Common myeloid progenitor, CD34-positive (primary cell): ENCODE data around the gene ATP4B.
A peak's percentile ranks its signal among the peaks of the same experiment; 100 is the strongest.

Experiments used
- CTCF ChIA-PET: fragments of 350-600 bp; sonication (Branson Sonifier 250); formaldehyde crosslinking; loops from one replicate; lab custom pipeline; 2021; ENCODE audit warnings: antibody characterized with exemption; lab: Charles Lee
- POLR2A ChIA-PET: fragments of 350-600 bp; sonication (Branson Sonifier 250); formaldehyde crosslinking; loops from one replicate; lab custom pipeline; 2021; ENCODE audit warnings: antibody characterized with exemption; lab: Charles Lee
- DNase-seq, 3 donors: peaks; one replicate each; pipeline versions ENCODE4 v3.0.0 to v3.0.0-alpha.2; 2013
- H3K27ac ChIP-seq, 2 experiments: 1 replicate in 1 of 2; 2 replicates in 1 of 2; pipeline ENCODE4 v1.7.0; 2013; ENCODE audit warnings: inconsistent platforms in 2 of 2, low read length in 2 of 2, mild to moderate bottlenecking in 2 of 2, low read depth in 1 of 2, moderate library complexity in 1 of 2; ENCODE audit not compliant: severe bottlenecking in 2 of 2, insufficient read depth in 1 of 2, poor library complexity in 1 of 2
- H3K27me3 ChIP-seq, 5 experiments: replicated peaks in 2 of 5; 1 replicate in 3 of 5; 2 replicates in 2 of 5; pipeline versions ENCODE4 v1.6.1 to v1.7.0; 2013; ENCODE audit warnings: low read length in 4 of 5, mild to moderate bottlenecking in 2 of 5, moderate library complexity in 2 of 5, inconsistent platforms in 1 of 5; ENCODE audit not compliant: insufficient read depth in 5 of 5, control insufficient read depth in 4 of 5
- H3K36me3 ChIP-seq, 4 experiments: 1 replicate in 2 of 4; 2 replicates in 2 of 4; pipeline versions ENCODE4 v1.6.1 to v1.7.0; 2013; ENCODE audit warnings: low read length in 3 of 4, control low read depth in 1 of 4, mild to moderate bottlenecking in 1 of 4; ENCODE audit not compliant: control insufficient read depth in 4 of 4, insufficient read depth in 4 of 4
- H3K4me1 ChIP-seq, 4 experiments: 1 replicate in 3 of 4; 2 replicates in 1 of 4; pipeline versions ENCODE4 v1.6.1 to v1.7.1; 2013; ENCODE audit warnings: low read length in 3 of 4, mild to moderate bottlenecking in 3 of 4, control low read depth in 1 of 4, inconsistent platforms in 1 of 4, moderate library complexity in 1 of 4; ENCODE audit not compliant: control insufficient read depth in 4 of 4, insufficient read depth in 4 of 4; ENCODE audit errors: control extremely low read depth in 1 of 4
- H3K4me3 ChIP-seq, 7 experiments: 1 replicate in 4 of 7; 2 replicates in 3 of 7; pipeline versions ENCODE4 v1.5.1 to v1.7.0; 2013; ENCODE audit warnings: mild to moderate bottlenecking in 7 of 7, low read length in 6 of 7, moderate library complexity in 6 of 7, inconsistent platforms in 2 of 7, low read depth in 2 of 7, control low read depth in 1 of 7; ENCODE audit not compliant: insufficient read depth in 4 of 7, control insufficient read depth in 1 of 7; ENCODE audit errors: extremely low read depth in 1 of 7
- H3K9me3 ChIP-seq, 5 experiments: 1 replicate in 4 of 5; 2 replicates in 1 of 5; pipeline versions ENCODE4 v1.6.1 to v1.7.1; 2013; ENCODE audit warnings: low read length in 4 of 5, mild to moderate bottlenecking in 2 of 5, inconsistent platforms in 1 of 5, low read depth in 1 of 5, moderate library complexity in 1 of 5; ENCODE audit not compliant: control insufficient read depth in 4 of 5, insufficient read depth in 2 of 5; ENCODE audit errors: control extremely low read depth in 1 of 5
- WGBS: methylation state at CpG from one replicate; pipeline ENCODE4 v1.1.5; 2013; ENCODE audit not compliant: insufficient coverage; 5-methylcytosine and 5-hydroxymethylcytosine counted together

Gene ATP4B

DNA sequence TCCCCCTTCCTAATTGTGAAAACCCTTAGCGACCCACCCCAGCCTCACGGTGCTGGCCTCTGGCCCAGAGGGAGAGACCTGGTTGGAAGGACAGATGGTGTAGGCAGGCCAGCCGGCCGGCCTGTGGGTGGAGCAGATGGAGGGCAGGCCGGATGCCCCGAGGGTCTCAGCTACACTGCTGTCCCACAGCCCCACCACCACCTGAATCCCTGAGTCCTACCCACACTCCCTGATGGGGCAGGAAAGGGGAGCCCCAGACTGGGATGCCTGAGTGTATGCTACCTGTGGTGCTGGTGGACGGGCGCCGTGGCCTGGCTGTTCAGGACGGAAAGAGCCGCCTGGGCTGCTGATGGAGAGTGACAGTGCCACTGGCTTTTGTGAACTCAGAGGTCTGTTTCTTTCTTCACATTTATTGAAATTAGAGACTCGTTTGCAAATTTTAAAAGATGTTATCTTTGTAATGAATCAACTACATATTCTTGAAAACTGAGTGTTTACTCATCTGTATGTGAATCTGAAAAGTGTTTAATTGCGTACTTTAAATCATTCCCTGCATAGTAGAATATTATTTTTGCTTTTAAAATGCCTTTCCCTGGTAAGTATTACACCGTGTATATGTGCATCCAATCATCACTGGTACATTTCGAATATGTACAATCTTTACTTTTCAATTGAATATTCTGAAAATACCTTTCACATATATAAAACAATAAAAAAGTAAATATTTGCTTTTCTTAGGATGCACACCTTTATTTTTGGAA is 37.8 kb downstream of the ATP4B start:
- no peak for DNase-seq

GRCh38 chr13:113618455-113618854 is 39.5 kb downstream of the ATP4B start:
- DNase-seq: no peak
- WGBS: 100% methylated on average over 1 of the region's 7 CpGs
- CTCF ChIA-PET: no interaction called here
- POLR2A ChIA-PET: no interaction called here
- Histone ChIP-seq H3K4me1 (peaks cover 0 to 18% (median 0%) of the 10 kb centered on the region in 4 experiments), H3K27ac (no peak overlapping the region), H3K36me3 (peaks cover 0 to 62% (median 10%) of the 10 kb centered on the region in 4 experiments), H3K4me3 (no peak overlapping the region), H3K9me3 (no peaks in the 10 kb centered on the region), H3K27me3 (no peaks in the 10 kb centered on the region)

More for the DNA sequence above, 37.8 kb downstream of the ATP4B start:
- H3K9me3 ChIP-seq: no peaks in the 10 kb centered on the region
- peaks cover 0 to 18% (median 0%) of the 10 kb centered on the region in 4 experiments for H3K4me1 ChIP-seq
- ChIA-PET CTCF (interaction anchor here (1.1 kb wide), 1 partner anchor 14 kb away, joined by 3 read pairs; no protein-coding TSS in a partner anchor), POLR2A (no interaction called here)
- H3K36me3 ChIP-seq: peaks cover 3 to 60% (median 19%) of the 10 kb centered on the region in 4 experiments
- no peak overlapping the region for H3K27ac ChIP-seq
- H3K27me3 ChIP-seq: no peaks in the 10 kb centered on the region
- no CpG with 5 or more reads among the region's 15 CpGs for WGBS
- H3K4me3 ChIP-seq: no peak overlapping the region

GRCh38 chr13:113617961-113618360 is 40.0 kb downstream of the ATP4B start:
- H3K9me3 ChIP-seq: no peaks in the 10 kb centered on the region
- H3K27ac ChIP-seq: no peak overlapping the region
- H3K27me3 ChIP-seq: no peaks in the 10 kb centered on the region
- H3K4me1 ChIP-seq: peaks cover 0 to 18% (median 0%) of the 10 kb centered on the region in 4 experiments
- H3K4me3 ChIP-seq: no peak overlapping the region
- WGBS: 92% methylated on average over 3 of the region's 5 CpGs
- ChIA-PET POLR2A (no interaction called here), CTCF (no interaction called here)
- DNase-seq: no peak
- peaks cover 0 to 59% (median 8%) of the 10 kb centered on the region in 4 experiments for H3K36me3 ChIP-seq

DNA sequence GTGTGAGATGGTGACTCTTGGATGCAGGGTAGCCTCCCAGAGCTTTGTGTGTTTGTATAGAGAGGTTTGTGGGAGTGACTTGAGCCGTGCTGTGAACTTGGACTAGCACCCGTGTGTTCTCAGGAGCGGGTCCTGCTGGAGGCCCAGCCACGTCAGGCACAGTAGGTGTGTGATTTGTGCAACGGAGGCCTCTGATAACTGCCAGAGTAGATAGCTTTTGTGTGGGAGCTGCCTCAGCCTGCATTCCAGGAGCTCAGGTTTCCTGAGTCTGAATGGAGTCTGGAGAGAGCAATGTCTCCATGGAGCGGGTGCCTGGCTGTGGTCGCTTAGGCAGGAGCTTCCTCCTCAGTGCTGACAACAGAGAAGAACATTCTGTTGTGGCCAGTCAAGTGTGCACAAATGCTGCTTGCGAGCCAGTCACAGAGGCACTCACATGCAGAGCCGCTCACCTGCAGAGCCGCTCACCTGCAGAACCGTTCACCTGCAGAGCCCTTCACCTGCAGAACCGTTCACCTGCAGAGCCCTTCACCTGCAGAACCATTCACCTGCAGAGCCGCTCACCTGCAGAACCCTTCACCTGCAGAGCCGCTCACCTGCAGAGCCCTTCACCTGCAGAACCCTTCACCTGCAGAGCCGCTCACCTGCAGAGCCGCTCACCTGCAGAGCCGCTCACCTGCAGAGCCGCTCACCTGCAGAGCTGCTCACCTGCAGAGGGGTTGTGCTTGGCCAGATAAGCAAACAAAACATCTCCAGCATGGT is 40.8 kb downstream of the ATP4B start:
- H3K4me3 ChIP-seq: no peak overlapping the region
- H3K4me1 ChIP-seq: peaks cover 0 to 18% (median 0%) of the 10 kb centered on the region in 4 experiments
- POLR2A ChIA-PET: no interaction called here
- CTCF ChIA-PET: interaction anchor here (0.9 to 1.2 kb wide), 2 partner anchors 15 to 160 kb away, joined by 3 read pairs; no protein-coding TSS in a partner anchor
- H3K36me3 ChIP-seq: peaks cover 0 to 58% (median 8%) of the 10 kb centered on the region in 4 experiments
- H3K9me3 ChIP-seq: no peaks in the 10 kb centered on the region
- DNase-seq: no peak
- WGBS: 96% methylated on average over 18 of the region's 18 CpGs
- no peaks in the 10 kb centered on the region for H3K27me3 ChIP-seq
- peak overlapping the region in 1 of 2 experiments; percentile 3 for H3K27ac ChIP-seq

DNA sequence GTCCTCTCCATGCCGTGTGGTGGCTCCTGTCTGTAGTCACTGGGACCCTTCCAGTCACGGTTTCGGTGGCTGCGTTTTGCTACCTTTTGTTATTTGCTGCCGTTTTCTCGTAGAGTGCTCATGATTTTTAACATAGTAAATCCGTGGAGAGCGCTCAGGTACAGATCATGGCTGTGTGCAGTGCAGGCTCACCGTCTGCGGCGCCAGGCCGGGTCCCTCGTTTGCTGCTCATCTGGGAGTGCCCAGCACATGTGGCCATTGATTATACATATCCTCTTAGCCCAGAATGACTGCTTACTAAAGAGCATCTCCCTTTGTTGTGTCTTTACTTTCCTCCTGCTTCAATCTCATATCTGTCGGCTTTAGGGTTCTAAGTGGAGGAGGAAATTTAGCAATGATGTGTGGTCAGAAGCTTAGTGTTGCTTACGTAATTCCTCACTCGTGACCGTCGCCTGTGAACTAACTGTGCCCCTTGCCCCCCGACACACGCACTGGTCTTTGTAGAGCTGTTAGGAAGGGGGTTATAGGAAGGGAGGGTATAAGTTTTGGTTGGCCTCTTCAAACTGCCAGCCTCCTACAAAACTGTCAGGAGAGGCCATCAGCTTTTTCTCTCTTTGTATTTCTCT is 41.6 kb downstream of the ATP4B start:
- WGBS: 84% methylated on average over 16 of the region's 20 CpGs
- H3K27ac ChIP-seq: peak overlapping the region in 1 of 2 experiments; percentile 3
- peak; percentile 19 to 58 (median 52) for DNase-seq
- H3K36me3 ChIP-seq: peaks cover 0 to 64% (median 11%) of the 10 kb centered on the region in 4 experiments
- no peaks in the 10 kb centered on the region for H3K9me3 ChIP-seq
- POLR2A ChIA-PET: no interaction called here
- CTCF ChIA-PET: interaction anchor here (0.9 to 1.2 kb wide), 2 partner anchors 14 to 159 kb away, joined by 3 read pairs; no protein-coding TSS in a partner anchor
- H3K4me1 ChIP-seq: peaks cover 0 to 18% (median 0%) of the 10 kb centered on the region in 4 experiments
- no peaks in the 10 kb centered on the region for H3K27me3 ChIP-seq
- H3K4me3 ChIP-seq: no peak overlapping the region

DNA sequence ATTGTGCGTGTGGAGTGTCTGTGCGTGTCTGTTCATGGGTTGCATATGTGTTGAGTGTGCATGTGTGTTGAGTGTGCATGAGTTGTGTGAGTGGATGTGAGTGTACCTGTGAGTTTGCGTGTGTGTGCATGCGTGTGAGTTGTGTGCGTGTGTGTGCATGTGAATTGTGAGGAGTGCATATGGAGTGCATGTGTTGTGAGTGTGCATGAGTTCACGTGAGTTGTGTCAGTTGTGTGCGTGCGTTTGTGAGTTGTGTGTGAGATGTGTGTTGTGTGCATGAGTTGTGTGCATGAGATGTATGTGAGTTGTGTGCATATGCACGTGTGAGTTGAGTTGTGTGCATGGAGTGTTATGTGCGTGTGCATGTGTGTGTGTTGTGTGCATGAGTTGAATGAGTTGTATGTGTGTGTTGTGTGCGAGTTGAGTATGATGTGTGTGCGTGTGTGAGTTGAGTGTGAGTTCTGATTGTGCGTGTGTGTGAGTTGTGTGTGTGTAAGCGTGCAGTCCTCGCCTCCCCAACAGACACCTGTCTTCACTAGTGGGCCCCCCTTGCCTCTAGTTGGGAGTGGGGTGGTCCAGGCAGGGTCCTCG is 44.1 kb downstream of the ATP4B start:
- Histone ChIP-seq H3K27me3 (no peaks in the 10 kb centered on the region), H3K36me3 (peaks cover 0 to 78% (median 20%) of the 10 kb centered on the region in 4 experiments), H3K27ac (no peak overlapping the region), H3K9me3 (no peaks in the 10 kb centered on the region), H3K4me1 (peaks cover 0 to 18% (median 0%) of the 10 kb centered on the region in 4 experiments), H3K4me3 (no peak overlapping the region)
- ChIA-PET POLR2A (no interaction called here), CTCF (no interaction called here)
- WGBS: 98% methylated on average over 16 of the region's 16 CpGs
- no peak for DNase-seq
